Right ventricle myocardium inferior (tissue), 1 donor: Measurements from ENCODE around the gene THRB. TPM values are rescaled to one million over a fixed set of nuclear protein-coding genes. Genes with fewer than 3 reads are reported as not detected.

Experiments used
- ATAC-seq: fragments of 200-7000 bp; cut with Tn5 transposase; one replicate; pipeline ENCODE4 v1.9.1; 2020; ENCODE audit warnings: mild to moderate bottlenecking, moderate library complexity
- DNase-seq: peaks from one replicate; pipeline ENCODE4 v3.0.0; 2021; ENCODE audit errors: missing footprints
- intact Hi-C: fragments of 100-400 bp; cut with DNase I; formaldehyde crosslinking; loops from one replicate; pipeline ENCODE4 v1.11.0; 2022
- total RNA-seq: library from RNA; stranded (reverse); fragmentation: NEBNext Ultra II Directional; extraction: Animal tissue kit (Norgen Biotek cat#: 25700); gene quantifications from one replicate; pipeline ENCODE4 v1.2.1, GENCODE V29; 2021
- donor health status: DM: no; HTN: yes; CAD: no; lungs with severe emphysema.

Gene THRB
- total RNA-seq, 1 donor from 2014 or later = 25.9 TPM

- DNase-seq (no peak), ATAC-seq (no peak)
- intact Hi-C loops = no loop called here
Observed at GRCh38 chr3:24164967-24165602, 329.6 kb downstream of the THRB start.

GRCh38 chr3:24162929-24163328, 331.7 kb downstream of the THRB start:
- ATAC-seq (no peak), DNase-seq (no peak)

GRCh38 chr3:24161841-24162240, 332.8 kb downstream of the THRB start:
- ATAC-seq = no peak
- DNase-seq = no peak
- intact Hi-C loops = no loop called here

More at GRCh38 chr3:24162929-24163328, 331.7 kb downstream of the THRB start:
- intact Hi-C loops = no loop called here

GRCh38 chr3:24160424-24161095, 334.1 kb downstream of the THRB start:
- no peak for DNase-seq
- intact Hi-C loops = no loop called here
- ATAC-seq = no peak

- ATAC-seq = no peak
- intact Hi-C loops = no loop called here
- DNase-seq = no peak
Observed at GRCh38 chr3:24158761-24159454, 335.7 kb downstream of the THRB start.

- ATAC-seq = no peak
- intact Hi-C loops = no loop called here
- no peak for DNase-seq
Observed at GRCh38 chr3:24157106-24157505, 337.5 kb downstream of the THRB start.

- intact Hi-C loops = no loop called here
- DNase-seq (no peak), ATAC-seq (no peak)
Observed at GRCh38 chr3:24156466-24156865, 338.2 kb downstream of the THRB start.

GRCh38 chr3:24155276-24155675, 339.4 kb downstream of the THRB start:
- DNase-seq (no peak), ATAC-seq (no peak)
- intact Hi-C loops = no loop called here

- intact Hi-C loops = no loop called here
- ATAC-seq = no peak
- DNase-seq = no peak
Observed at GRCh38 chr3:24154781-24155180, 339.9 kb downstream of the THRB start.

- intact Hi-C loops = no loop called here
- DNase-seq = no peak
- no peak for ATAC-seq
Observed at GRCh38 chr3:24154013-24154695, 340.5 kb downstream of the THRB start.

GRCh38 chr3:24151594-24151993, 343.1 kb downstream of the THRB start:
- intact Hi-C loops = no loop called here
- DNase-seq (no peak), ATAC-seq (no peak)

GRCh38 chr3:24149032-24149431, 345.6 kb downstream of the THRB start:
- intact Hi-C loops = no loop called here

GRCh38 chr3:24145981-24146822, 348.4 kb downstream of the THRB start:
- no peak for DNase-seq
- intact Hi-C loops = no loop called here
- ATAC-seq = peak; percentile 43

More at GRCh38 chr3:24149032-24149431, 345.6 kb downstream of the THRB start:
- ATAC-seq (no peak), DNase-seq (no peak)

GRCh38 chr3:24145481-24145880, 349.2 kb downstream of the THRB start:
- ATAC-seq (no peak), DNase-seq (no peak)
- intact Hi-C loops = no loop called here

GRCh38 chr3:24142127-24142526, 352.5 kb downstream of the THRB start:
- ATAC-seq = no peak
- intact Hi-C loops = no loop called here
- DNase-seq = no peak

GRCh38 chr3:24141548-24141947, 353.1 kb downstream of the THRB start:
- no peak for ATAC-seq
- no peak for DNase-seq
- intact Hi-C loops = no loop called here

- intact Hi-C loops = no loop called here
- ATAC-seq = no peak
- DNase-seq = no peak
Observed at GRCh38 chr3:24139463-24140412, 354.9 kb downstream of the THRB start.

- intact Hi-C loops = no loop called here
- DNase-seq (no peak), ATAC-seq (peak; percentile 55)
Observed at GRCh38 chr3:24138876-24139256, 355.8 kb downstream of the THRB start.
